A549 (cell line): ENCODE measurements around the gene ALKBH2.
"Not testable (repeated sequence)": the region's sequence is repeated elsewhere in the genome, so short reads cannot be mapped to it uniquely, and the experiment has no call there.

Source experiments
- BHLHE40 ChIP-seq: IDR thresholded peaks from 2 replicates; pipeline ENCODE4 v1.6.1; 2012; ENCODE audit warnings: low read depth, low read length, inconsistent platforms
- CTCF ChIP-seq: fragments of >200 bp; sonication (Bioruptor Twin); formaldehyde crosslinking; IDR thresholded peaks from 3 replicates; pipeline ENCODE4 v1.5.1; 2016
- JUN ChIP-seq, 2 experiments: fragments of >200 bp; sonication (Bioruptor Twin); formaldehyde crosslinking; IDR thresholded peaks; 2 replicates in 1 of 2; 3 replicates in 1 of 2; pipeline ENCODE4 v1.6.1; 2016 to 2017
- MAFK ChIP-seq: fragments of 450-650 bp; IDR thresholded peaks from 2 replicates; pipeline ENCODE4 v1.6.1; 2014; ENCODE audit not compliant: partially characterized antibody
- MAX ChIP-seq: IDR thresholded peaks from 2 replicates; pipeline ENCODE4 v1.6.1; 2012
- PBX3 ChIP-seq: IDR thresholded peaks from 2 replicates; pipeline ENCODE4 v1.6.1; 2012
- RAD21 ChIP-seq, 2 experiments: fragments of >200 bp in 1 of 2; sonication (Bioruptor Twin) in 1 of 2; formaldehyde crosslinking in 1 of 2; IDR thresholded peaks in 1 of 2; conservative IDR thresholded peaks in 1 of 2; 2 replicates in 1 of 2; 3 replicates in 1 of 2; pipeline ENCODE4 v1.6.1; 2012 to 2018; ENCODE audit warnings: inconsistent platforms in 1 of 2
- RCOR1 ChIP-seq: fragments of 150-350 bp; IDR thresholded peaks from 2 replicates; pipeline ENCODE4 v1.6.1; 2014; ENCODE audit warnings: antibody characterized with exemption, low read length, low read depth

GRCh38 chr12:109049794-109050193, 43.5 kb downstream of the ALKBH2 start:
- not testable (repeated sequence) for TF ChIP-seq CTCF; RAD21 (conservative IDR thresholded peaks at IDR 0.05 in 1 of 2, IDR thresholded peaks at IDR 0.05 in 1 of 2); RCOR1; JUN (IDR thresholded peaks at IDR 0.05); MAFK; MAX; BHLHE40; PBX3
